Posterior cingulate gyrus (tissue), 11 donors: ENCODE data around the gene SPATA32.
A peak's percentile ranks its signal among the peaks of the same experiment; 100 is the strongest.

Experiments
- DNase-seq, 10 donors: peaks; one replicate each; pipeline versions ENCODE4 v3.0.0 to v3.0.0-alpha.2; 2020 to 2021; ENCODE audit warnings: mixed read lengths in 3 of 10
- intact Hi-C: fragments of 100-400 bp; cut with DNase I; formaldehyde crosslinking; loops from one replicate; pipeline ENCODE4 v1.15.1; 2023

SPATA32 gene

DNA sequence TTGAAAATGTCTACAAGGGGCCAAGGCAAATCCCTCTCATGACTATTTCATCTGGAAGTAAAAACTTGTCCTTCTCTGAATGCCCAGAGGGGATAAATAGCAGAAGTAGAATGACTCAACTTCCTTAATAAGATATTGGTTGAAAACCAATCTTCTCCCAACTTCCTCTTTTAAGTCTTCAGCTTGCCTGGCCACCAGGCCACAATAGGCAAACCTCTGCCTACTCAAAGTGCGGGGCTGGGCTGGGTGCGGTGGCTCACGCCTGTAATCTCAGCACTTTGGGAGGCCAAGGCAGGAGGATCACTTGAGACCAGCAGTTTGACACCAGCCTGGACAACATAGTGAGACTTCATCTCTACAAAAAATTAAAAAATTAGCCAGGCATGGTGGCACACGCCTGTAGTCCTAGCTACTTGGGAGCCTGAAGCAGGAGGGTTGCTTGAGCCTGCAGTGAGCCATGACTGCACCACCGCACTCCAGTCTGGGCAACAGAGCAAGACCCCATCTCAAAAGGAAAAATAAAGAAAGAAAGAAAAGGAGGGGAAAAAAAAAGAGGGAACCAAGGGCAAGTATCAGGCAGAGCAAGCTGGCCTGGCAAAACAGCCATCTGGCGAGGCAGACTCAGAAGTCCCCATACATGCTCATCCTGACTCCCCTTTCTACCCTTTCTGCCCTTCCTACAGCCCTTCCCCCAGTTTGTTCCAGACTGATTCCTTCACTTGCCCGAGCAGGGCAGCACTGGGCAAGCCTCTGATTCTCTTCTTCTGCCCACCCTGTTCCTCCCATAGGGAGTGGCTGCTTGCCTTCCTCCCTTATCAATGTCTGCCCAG is 34.3 kb upstream of the SPATA32 start:
- peak in 2 of 10 donors; percentile 10 to 77 for DNase-seq

GRCh38 chr17:45294506-45294905 is 32.6 kb upstream of the SPATA32 start:
- DNase-seq, result peak in 2 of 10 donors; percentile 35 to 55

More for the DNA sequence above, 34.3 kb upstream of the SPATA32 start:
- intact Hi-C loops, result no loop called here

GRCh38 chr17:45293413-45294211 is 31.7 kb upstream of the SPATA32 start:
- intact Hi-C loops, result no loop called here
- DNase-seq, result peak; percentile 53 to 96 (median 74)

More at GRCh38 chr17:45294506-45294905, 32.6 kb upstream of the SPATA32 start:
- intact Hi-C loops, result no loop called here

GRCh38 chr17:45292696-45293412 is 31.0 kb upstream of the SPATA32 start:
- intact Hi-C loops, result no loop called here
- DNase-seq, result peak in 2 of 10 donors; percentile 3 to 34

GRCh38 chr17:45291171-45291805 is 29.4 kb upstream of the SPATA32 start:
- intact Hi-C loops, result no loop called here
- DNase-seq, result peak in 3 of 10 donors; percentile 57 to 90 (median 69)

DNA sequence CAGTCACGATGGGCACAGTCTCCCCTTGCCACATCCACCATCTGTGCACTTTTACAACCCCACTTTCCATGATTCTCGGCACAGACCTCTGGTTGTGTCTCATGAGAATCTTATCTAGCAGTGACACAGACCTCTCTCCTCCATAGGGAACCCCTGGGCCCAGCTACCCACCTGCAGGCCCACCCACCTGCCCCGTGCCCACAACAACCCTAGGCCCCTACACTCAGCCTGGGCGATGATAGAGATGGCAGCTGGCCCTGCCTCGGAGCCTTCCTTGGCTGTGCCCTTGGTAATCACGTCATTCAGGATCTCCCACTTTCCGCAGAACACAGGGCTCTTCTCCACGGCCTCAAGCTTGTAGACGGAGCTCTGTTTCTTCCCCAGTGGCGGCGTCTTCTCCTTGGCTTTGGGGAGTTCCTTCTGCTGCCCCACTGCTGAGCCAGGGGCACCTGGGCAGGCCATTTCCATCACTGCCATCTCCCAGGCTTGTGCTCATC is 28.4 kb upstream of the SPATA32 start:
- peak in 2 of 10 donors; percentile 51 to 54 for DNase-seq

DNA sequence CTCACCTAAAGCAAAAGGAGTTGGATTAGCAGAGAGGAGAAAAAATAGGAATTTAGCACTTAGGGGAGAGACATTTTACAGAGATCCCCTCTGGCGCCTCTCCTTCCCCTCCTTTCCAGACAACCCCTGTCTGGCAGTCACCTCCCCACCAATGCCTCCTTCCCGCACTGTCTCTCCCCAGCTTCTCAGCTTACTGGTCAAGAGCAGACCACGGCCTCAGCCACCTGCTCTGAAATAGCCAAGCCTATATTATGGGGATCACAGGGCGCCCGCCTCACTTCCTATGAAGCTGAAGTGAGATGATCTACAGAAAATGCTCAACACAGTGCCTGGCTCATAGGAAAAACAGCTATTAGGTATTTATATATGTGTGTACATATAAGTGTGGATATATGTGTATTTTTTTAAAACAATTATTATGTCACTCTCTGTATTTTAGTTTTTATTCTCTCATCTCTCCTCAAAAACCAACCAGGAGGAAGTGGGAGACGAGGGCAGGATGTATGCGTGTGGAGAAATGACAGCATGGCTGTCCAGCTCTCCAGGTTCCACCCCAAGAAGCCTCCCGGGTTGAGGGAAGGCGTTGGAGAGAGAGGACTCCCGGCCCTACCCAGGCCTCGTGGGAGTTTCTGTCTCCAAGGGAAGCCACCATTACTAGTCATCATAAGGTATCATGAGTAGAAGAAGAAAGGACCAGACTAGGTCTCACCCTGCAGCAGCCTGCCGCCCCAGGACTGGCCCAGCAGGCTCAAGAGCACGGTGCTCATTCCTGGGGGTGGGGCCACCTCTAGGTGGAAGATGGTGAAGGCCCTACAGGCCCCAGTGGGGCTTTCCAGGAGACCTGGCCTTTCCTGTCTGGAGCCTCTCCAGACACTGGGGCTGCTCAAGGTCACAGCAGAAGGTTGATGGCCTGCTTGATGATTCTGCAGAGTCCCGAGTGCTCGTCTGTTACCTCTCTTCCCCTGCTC is 27.7 kb upstream of the SPATA32 start:
- peak in 2 of 10 donors; percentile 59 to 71 for DNase-seq
- intact Hi-C loops, result no loop called here

More for the DNA sequence above, 28.4 kb upstream of the SPATA32 start:
- intact Hi-C loops, result no loop called here

DNA sequence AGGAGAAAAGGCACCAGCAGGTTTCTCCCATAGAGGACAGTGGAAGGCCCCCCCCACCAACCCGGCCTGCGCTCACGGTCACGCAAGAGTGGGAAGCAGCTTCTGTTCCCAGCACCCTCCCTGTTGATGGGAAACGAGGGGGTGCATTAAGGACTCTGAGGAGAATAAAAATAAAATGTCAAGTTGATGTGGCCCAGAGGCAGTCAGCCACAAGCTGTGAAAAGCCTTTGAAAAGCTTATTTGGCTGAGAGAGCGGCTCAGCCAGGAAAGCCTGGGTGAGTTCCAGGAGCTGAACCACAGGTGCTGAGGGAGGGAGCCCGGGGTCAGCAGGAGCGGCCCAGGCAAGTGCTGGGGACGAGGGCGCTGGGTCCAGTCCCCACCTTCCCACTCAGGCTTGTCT is 26.9 kb upstream of the SPATA32 start:
- intact Hi-C loops, result no loop called here
- peak in 4 of 10 donors; percentile 32 to 87 (median 58) for DNase-seq

DNA sequence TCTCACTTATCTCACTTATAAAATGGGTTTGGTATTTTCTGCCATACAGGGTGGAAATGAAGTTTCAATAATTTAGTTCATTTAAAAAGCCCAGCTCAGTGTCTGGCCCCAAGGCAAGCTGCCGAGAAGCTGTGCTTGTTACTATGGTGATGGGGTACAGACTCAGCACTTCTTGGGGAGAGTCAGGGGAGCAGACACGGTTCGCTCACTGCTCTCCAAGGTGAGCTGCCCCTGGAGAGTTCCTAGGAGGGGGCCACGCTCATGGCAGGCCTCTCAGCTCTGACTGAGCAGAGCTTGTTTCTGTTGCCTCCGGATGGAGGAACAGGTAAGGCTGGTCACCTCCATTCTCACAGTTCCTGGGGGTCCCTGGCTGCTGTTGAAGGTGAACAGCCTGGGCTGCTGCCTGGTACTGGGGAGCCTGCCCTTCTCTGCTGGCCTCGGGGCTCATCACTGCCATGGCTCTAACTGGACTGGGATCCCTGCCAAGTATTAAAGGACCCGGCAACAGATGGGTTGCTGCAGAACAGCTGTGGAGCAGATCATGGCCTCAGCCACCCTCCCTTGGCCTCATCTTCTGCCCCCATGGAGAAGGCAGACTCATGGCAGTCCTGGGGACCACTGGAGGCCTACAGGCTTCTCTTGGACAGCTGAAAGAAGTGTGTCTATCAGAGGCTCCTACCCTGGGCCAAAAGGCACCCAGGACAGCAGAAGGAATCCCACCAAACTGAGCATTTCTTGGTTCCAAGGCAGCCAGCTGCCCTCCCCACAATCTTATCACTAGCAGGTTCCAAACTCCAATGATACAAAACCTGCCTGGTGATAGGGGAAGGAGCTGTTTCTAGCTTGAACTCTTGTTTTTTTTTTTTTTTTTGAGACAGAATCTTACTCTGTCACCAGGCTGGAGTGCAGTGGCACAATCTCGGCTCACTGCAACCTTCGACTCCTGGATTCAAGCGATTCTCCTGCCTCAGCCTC is 25.9 kb upstream of the SPATA32 start:
- DNase-seq, result peak in 1 of 10 donors; percentile 80
- intact Hi-C loops, result no loop called here

- peak in 1 of 10 donors; percentile 63 for DNase-seq
- intact Hi-C loops, result no loop called here
Observed at GRCh38 chr17:45286286-45286685, 24.4 kb upstream of the SPATA32 start.

GRCh38 chr17:45284176-45285140 is 22.6 kb upstream of the SPATA32 start:
- peak in 2 of 10 donors; percentile 70 to 71 for DNase-seq
- intact Hi-C loops, result no loop called here

- peak in 2 of 10 donors; percentile 32 to 77 for DNase-seq
- intact Hi-C loops, result no loop called here
Observed at GRCh38 chr17:45283711-45284110, 21.8 kb upstream of the SPATA32 start.

- intact Hi-C loops, result no loop called here
Observed at GRCh38 chr17:45282683-45283644, 21.1 kb upstream of the SPATA32 start.

DNA sequence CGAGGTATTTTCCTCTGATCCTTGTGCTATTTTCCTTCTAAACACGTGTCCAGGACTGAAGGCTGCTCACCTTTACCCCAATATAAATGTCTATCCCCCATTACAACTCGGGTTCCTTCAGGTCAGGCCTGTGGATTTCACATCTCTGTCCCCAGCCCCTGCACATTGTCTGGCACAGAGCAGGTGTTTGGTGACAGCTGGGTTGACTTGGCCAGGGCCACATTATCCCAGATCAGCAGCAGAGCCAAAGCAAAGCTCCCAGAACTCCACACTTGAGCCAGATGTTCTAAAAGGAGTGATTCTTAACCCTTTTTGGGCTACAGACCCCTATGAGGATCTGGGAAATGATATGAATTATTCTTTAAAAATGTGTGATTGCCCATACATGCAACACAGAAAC is 18.0 kb upstream of the SPATA32 start:
- intact Hi-C loops, result no loop called here
- DNase-seq, result no peak

More at GRCh38 chr17:45282683-45283644, 21.1 kb upstream of the SPATA32 start:
- peak in 7 of 10 donors; percentile 44 to 93 (median 68) for DNase-seq

GRCh38 chr17:45277992-45278391 is 16.1 kb upstream of the SPATA32 start:
- DNase-seq, result peak in 1 of 10 donors; percentile 50

More at GRCh38 chr17:45277992-45278391, 16.1 kb upstream of the SPATA32 start:
- intact Hi-C loops, result loop anchor here (1.0 kb wide), 2 partner anchors 39 to 107 kb away; partner anchors contain the start of gene MAP3K14
